GM13976 (cell line): ENCODE results near the gene PBX1.

ENCODE experiments used
- DNase-seq: peaks from one replicate; pipeline ENCODE4 v3.0.0; 2012; ENCODE audit warnings: low spot score
- CTCF ChIP-seq: IDR thresholded peaks from 2 replicates; pipeline ENCODE4 v1.5.1; 2012; ENCODE audit warnings: borderline replicate concordance, mild to moderate bottlenecking; ENCODE audit not compliant: insufficient read depth; ENCODE audit errors: extremely low read depth, missing control alignments, control extremely low read depth
- in situ Hi-C: fragments of 300-500 bp; cut with MboI; formaldehyde crosslinking; loops from one replicate; pipeline ENCODE4 v1.12.0; 2022; ENCODE audit warnings: low sequenced_read_pairs, mixed read lengths, inconsistent platforms; ENCODE audit not compliant: unreplicated experiment

Gene PBX1

GRCh38 chr1:164659621-164660411 lies 100.8 kb downstream of the PBX1 start:
- no peak for DNase-seq
- no peak for TF ChIP-seq CTCF
- in situ Hi-C loops = no loop called here

- DNase-seq = no peak
- no peak for TF ChIP-seq CTCF
- in situ Hi-C loops = no loop called here
These were observed 101.4 kb downstream of the PBX1 start for GRCh38 chr1:164660412-164660772.

- TF ChIP-seq CTCF = no peak
- in situ Hi-C loops = no loop called here
- no peak for DNase-seq
These were observed 101.8 kb downstream of the PBX1 start for GRCh38 chr1:164660775-164661174.

- no peak for TF ChIP-seq CTCF
- DNase-seq = no peak
- in situ Hi-C loops = no loop called here
These were observed 103.5 kb downstream of the PBX1 start for GRCh38 chr1:164662462-164662861.

- no peak for TF ChIP-seq CTCF
- in situ Hi-C loops = no loop called here
- no peak for DNase-seq
These were observed 104.0 kb downstream of the PBX1 start for GRCh38 chr1:164662955-164663354.

- no peak for TF ChIP-seq CTCF
- no peak for DNase-seq
- in situ Hi-C loops = no loop called here
These were observed 105.1 kb downstream of the PBX1 start for GRCh38 chr1:164664127-164664526.
